Bronchial epithelial cell (primary cell): Measurements from ENCODE around the gene POLH. TPM values are rescaled to one million over a fixed set of nuclear protein-coding genes. Genes with fewer than 3 reads are reported as not detected.

Source experiments
- DNase-seq: peaks from one replicate; pipeline ENCODE4 v3.0.0-alpha.2; 2010; ENCODE audit warnings: low read depth
- FAIRE-seq: peaks from 2 replicates; lab custom pipeline; 2011; peaks lifted over from hg19 to GRCh38; lab: Jason Lieb, UNC
- H3K27me3 ChIP-seq: 2 replicates; pipeline ENCODE4 v1.5.1; 2011; ENCODE audit warnings: low read length; ENCODE audit not compliant: control insufficient read depth, insufficient read depth
- H3K36me3 ChIP-seq: 2 replicates; pipeline ENCODE4 v1.5.1; 2011; ENCODE audit warnings: low read length; ENCODE audit not compliant: control insufficient read depth, insufficient read depth
- H3K4me3 ChIP-seq: 2 replicates; pipeline ENCODE4 v1.5.1; 2011; ENCODE audit warnings: mild to moderate bottlenecking, low read depth, low read length, control low read depth
- CTCF ChIP-seq: IDR thresholded peaks from 2 replicates; pipeline ENCODE4 v1.5.1; 2011; ENCODE audit warnings: mild to moderate bottlenecking, moderate library complexity, low read length, control low read depth, inconsistent platforms; ENCODE audit not compliant: insufficient read depth, severe bottlenecking
- total RNA-seq: library from RNA; depleted of rRNA; stranded (reverse); fragments of >200 nt; gene quantifications from 2 replicates; pipeline ENCODE4 v1.2.1, GENCODE V29; 2014

POLH gene
- total RNA-seq, 1 donor from 2014 or later = 17.4 TPM

GRCh38 chr6:43636308-43636659 is 60.3 kb downstream of the POLH start:
- TF ChIP-seq CTCF = no peak
- Histone ChIP-seq H3K4me3 (peak overlapping the region; percentile 58), H3K36me3 (peaks cover 10% of the 10 kb centered on the region), H3K27me3 (no peaks in the 10 kb centered on the region)
- FAIRE-seq (no peak), DNase-seq (peak; percentile 12)

DNA sequence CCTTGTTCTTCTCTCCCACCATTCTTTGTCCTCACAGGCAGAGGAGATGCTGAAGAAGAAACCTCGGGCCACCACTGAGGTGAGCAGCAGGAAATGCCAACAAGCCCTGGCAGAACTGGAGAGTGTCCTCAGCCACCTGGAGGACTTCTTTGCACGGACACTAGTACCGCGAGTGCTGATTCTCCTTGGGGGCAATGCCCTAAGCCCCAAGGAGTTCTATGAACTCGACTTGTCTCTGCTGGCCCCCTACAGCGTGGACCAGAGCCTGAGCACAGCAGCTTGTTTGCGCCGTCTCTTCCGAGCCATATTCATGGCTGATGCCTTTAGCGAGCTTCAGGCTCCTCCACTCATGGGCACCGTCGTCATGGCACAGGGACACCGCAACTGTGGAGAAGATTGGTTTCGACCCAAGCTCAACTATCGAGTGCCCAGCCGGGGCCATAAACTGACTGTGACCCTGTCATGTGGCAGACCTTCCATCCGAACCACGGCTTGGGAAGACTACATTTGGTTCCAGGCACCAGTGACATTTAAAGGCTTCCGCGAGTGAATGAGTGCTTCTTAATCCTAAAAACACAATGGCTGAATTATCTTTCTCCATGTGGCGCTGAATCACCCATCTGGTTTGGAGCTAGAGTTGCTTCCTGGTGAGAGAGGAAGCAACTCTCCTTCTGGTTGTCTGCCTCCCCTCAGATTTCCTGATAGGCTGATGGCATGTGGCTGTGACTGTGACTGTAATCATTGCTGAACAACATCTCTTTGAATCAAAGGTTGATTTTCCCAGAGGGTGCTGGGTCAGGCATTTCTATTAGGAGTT is 64.2 kb downstream of the POLH start:
- FAIRE-seq = no peak
- TF ChIP-seq CTCF = no peak

GRCh38 chr6:43644940-43645612 is 69.1 kb downstream of the POLH start, which contains the start of gene RSPH9:
Gene RSPH9 (plus strand): TSS chr6:43645036. CDS start chr6:43645099, 63 bp downstream.
- peaks cover 3% of the 10 kb centered on the region for H3K36me3 ChIP-seq
- TF ChIP-seq CTCF = no peak
- DNase-seq (peak; percentile 49), FAIRE-seq (no peak)
- no peaks in the 10 kb centered on the region for H3K27me3 ChIP-seq
- H3K4me3 ChIP-seq = peak within 1 kb of the TSS; percentile 34

More for the DNA sequence above, 64.2 kb downstream of the POLH start:
- Histone ChIP-seq H3K27me3 (no peaks in the 10 kb centered on the region), H3K4me3 (no peak overlapping the region), H3K36me3 (peaks cover 10% of the 10 kb centered on the region)
- no peak for DNase-seq

DNA sequence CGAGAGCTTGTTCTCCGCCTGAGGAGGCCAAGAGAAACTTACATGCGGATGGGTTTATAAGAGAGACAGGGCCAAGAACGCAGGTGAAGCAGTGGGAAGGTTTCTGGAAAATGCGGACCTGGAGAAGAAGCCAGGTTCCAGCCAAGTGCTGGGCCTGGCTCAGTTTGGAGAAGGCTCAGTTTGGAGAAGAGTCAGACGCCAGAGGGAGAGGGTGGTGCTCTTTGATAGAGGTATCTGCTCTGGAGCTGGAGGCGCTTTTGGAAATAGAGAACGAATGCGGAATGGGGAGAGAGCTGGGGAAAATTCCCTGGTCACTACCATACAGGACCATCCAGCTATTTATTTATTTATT is 69.6 kb downstream of the POLH start:
- no peaks in the 10 kb centered on the region for H3K27me3 ChIP-seq
- no peaks in the 10 kb centered on the region for H3K36me3 ChIP-seq
- no peak for TF ChIP-seq CTCF
- peak overlapping the region; percentile 34 for H3K4me3 ChIP-seq
- FAIRE-seq (no peak), DNase-seq (no peak)

- Histone ChIP-seq H3K27me3 (no peaks in the 10 kb centered on the region), H3K36me3 (no peaks in the 10 kb centered on the region), H3K4me3 (no peak overlapping the region)
- DNase-seq (no peak), FAIRE-seq (no peak)
- TF ChIP-seq CTCF = no peak
These were observed 71.6 kb downstream of the POLH start for GRCh38 chr6:43647613-43648012.
